HG03442 (cell line): Measurements from ENCODE around the gene SLC25A13.
A peak's percentile ranks its signal among the peaks of the same experiment; 100 is the strongest.
"Not testable (repeated sequence)": the region's sequence is repeated elsewhere in the genome, so short reads cannot be mapped to it uniquely, and the experiment has no call there.

Experiments
- ATAC-seq: cut with Tn5 transposase; IDR thresholded peaks from one replicate; pipeline ENCODE4 v1.9.1; 2021; ENCODE audit warnings: mild to moderate bottlenecking, moderate library complexity; ENCODE audit not compliant: unreplicated experiment

Gene SLC25A13

DNA sequence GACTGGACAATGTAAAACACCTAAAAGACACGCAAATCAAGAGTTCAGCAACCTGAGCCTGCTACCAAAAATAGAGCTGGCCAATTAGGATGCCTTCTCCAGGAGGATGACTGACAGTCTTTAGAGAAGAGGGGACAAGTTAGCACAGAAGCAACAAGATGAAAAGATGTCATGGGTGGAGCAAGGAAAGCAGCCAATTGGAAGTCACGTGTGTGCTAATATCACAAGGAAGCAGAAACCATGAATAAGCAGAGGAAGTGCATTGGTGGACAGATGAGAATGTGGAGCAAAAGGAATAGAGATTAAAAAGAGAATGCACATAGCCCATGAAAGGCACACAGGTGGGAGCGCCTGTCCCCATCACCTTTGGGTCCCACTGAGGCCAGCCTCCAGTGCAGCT lies 148.1 kb downstream of the SLC25A13 start:
- ATAC-seq = no peak

DNA sequence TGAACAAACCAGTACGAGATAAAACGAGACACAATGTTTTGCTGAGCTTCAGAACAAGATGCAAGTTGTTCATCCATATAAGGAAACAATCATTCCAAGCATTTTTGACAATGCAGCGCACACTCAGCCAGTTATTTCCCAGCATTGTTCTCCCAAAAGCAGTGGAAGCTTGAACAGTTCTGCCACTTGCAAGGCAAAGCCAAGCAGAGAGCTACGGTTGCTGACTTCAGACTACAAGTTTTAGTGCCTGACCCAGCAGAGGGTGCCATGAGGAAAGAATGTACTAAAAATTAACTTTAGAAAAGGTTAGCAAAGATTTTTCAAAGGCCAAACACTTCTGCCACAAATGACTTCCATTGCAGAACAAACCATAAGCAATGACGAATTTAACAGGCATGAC lies 152.5 kb downstream of the SLC25A13 start:
- no peak for ATAC-seq

DNA sequence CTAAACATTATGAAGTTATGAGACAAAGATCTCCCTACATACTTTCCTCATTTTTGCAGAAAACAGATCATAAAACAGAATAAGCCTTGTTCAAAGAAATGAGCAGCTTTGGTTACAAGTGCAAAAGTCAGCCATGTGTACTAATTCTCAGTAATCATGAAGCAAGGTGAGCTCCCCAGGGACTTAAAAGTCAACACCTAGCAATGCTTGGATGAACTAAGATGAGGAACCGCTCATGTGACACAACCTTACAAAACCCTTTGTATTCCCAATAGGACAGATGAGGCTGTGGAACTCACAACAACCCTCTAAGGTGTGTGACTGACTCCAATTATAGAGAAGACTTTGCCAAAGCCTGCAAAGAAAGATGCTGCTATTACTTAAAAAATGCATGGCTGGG lies 154.5 kb downstream of the SLC25A13 start:
- ATAC-seq = peak; percentile 68

DNA sequence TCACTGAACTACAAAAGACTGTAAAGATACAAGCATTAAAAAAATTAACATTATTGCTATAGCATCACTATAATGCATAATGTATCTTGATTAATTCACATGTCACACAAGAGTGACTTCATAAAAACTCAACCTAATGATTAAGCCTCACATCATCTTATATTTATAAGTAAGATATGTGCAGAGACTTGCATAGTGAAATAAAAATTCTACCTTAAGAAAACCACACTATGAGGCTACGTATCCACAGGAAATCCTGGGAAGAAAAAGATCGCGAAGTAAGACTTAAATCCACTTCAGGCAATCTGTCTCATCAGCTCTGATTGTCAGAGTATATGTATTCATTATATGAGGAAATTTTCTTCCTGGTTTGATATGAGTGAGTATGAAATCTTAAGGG lies 160.0 kb downstream of the SLC25A13 start:
- ATAC-seq = no peak

DNA sequence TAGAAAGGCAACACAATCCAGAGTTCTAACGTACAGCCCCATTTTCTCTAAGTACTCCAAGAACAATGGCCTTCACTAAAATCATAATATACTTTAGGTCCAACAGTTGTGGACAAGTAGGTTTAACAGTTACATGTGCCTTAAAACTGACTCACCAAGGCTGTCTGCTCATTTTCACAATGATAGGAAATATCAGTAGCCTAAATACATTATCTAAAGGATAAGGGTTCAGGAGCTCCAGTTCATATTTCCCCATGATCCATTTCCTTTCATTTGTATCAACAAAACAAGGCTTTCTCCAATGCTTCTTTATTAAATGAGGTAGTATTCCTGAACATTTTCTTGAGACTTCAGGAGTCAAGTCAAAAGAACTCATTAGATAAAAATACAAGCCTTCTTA lies 164.0 kb downstream of the SLC25A13 start:
- no peak for ATAC-seq

DNA sequence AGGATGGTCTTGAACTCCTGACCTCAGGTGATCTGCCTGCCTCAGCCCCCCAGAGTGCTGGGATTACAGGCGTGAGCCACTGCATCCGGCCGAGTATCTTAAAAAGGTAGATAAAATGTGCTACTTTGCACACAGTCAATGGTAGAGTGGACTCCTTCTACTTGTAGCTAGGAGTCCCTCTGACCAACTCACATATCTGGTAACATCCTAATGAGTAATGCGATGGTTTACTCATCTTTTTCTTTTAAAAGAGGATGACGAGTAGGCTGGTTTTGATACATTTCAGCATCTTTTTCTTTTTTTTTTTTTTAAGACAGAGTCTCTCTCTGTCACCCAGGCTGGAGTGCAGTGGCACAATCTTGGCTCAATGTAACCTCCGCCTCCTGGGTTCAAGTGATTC lies 167.4 kb downstream of the SLC25A13 start:
- ATAC-seq = not testable (repeated sequence)

DNA sequence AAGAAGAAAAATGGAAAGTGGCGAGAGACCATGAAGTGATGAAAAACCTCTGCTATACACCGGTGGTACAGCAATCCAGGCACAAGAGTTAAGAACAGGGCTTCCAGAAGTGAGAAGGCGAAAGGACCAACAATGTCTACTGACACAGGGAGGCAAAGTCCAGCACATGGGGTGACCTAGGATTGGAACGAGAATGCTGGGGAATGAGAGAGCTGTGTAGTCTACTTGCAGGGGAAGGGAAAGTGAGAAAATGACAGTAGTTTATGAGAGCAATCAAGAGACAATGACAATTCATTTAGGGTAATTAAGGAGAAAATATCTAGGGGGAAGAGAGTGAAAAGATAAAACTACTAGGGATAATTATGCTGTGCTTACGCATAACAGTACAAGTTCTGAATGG lies 169.2 kb downstream of the SLC25A13 start:
- ATAC-seq = no peak

DNA sequence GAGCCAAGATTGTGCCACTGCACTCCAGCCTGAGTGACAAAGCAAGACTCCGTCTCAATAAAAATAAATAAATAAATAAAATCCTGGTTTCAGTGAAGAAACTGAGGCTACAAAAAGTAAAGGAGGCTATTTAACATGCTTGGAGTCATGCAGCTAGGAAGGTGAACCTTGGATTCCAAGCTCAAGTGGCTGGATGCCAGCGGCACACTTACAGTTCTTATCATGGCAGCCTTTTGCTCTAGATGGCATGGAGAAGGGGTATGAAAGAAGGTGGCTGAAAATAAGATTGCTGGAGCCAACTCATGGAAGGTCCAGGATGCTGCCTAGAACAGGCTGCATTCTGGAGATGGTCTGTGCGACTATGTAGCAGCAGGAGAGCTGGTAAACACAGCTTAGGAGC lies 170.0 kb downstream of the SLC25A13 start:
- ATAC-seq = no peak

DNA sequence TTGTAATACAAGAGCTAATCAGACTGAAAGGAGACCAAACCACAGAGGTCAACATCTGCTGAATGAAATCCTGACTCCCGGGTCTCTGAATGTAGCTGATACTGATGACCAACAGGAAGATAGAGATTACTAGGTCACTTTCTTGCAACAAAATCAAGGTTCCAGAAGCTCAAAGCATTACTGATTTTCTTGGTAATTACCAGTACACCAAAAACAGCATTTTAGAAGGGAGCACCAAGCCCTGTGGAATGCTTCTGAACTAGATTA lies 177.7 kb downstream of the SLC25A13 start:
- ATAC-seq = peak; percentile 41

DNA sequence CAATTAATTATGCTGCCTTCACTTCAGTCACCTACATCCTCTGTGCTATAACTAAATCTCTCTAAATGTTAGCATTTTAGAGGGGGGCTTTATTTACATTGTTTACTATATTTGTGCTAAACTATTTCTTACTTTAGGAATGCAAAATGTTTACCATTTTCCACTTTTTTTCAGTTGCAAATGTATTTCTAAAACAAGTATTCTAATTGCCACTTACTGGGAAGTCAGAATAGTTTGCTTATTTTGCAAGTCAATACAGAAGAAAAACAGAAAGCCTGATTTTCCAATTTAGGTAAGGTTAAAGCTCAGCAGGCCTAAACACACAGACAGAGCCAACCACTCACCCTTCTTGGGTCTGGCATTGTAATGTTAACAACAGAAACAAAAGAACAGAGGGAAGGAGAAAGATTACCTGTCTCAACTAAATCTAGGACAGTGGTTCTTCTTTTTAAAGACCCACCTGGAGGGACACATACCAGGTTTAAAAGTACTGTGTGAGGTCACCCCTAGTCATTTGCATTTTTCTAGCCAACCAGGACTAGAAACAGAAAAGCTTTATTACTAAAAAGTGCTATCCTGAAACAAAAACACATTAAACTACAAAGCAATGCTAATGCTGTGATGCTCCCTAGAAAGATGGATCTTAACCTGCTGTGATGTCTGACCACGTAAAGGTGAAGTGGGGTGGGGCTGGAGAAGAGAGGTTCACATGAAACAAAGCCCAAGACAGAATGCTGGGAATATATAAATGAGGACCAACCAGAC lies 178.2 kb downstream of the SLC25A13 start:
- peak; percentile 8 for ATAC-seq

DNA sequence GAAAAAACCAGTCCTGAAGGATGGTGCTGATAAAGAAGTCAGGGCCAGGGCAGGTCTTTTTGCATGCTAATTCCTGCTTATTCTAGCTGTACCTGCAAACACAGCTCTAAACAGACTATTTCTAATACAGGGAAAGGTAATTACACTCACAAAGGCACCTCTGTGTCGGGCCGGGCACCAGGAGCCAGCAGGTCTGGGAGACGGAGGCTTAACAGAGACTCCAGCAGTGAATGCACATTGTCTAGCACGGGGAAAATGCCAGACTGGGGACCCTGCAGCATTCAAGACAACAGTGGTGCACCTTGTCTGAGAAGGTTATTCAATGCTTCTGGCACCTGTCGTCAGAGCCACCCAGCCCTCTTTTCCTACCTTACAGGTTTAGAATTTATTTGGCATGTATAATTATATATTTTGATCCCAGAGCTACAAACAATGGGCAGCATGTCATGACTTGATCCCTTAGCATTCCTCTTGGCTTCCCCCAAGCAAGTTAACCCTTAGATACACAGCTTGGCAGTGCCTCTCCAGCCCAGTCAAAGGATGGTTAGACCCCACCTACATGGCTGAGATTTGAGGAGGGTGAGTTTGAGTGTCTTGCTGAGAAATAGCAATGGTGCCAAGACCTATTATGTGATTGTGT lies 185.2 kb downstream of the SLC25A13 start:
- no peak for ATAC-seq

DNA sequence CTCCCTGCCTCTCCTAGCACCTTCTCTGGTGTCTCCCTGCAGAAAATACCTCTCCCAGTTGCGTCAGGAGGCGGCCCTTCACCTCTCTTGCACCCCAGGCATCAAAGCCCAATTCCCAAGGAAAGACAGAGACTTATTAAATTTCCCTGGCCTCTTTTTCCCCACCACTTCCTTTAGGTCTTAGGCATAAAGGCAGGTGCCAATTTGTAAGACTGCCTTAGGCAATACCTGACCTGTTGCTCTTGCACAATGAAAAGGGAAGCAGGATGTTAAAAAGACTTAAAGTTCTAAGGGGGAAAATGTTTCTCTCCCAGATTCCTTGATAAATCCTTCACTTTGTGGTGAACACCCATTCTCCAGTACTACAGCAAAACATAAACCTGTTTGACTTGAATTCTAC lies 186.7 kb downstream of the SLC25A13 start:
- no peak for ATAC-seq

DNA sequence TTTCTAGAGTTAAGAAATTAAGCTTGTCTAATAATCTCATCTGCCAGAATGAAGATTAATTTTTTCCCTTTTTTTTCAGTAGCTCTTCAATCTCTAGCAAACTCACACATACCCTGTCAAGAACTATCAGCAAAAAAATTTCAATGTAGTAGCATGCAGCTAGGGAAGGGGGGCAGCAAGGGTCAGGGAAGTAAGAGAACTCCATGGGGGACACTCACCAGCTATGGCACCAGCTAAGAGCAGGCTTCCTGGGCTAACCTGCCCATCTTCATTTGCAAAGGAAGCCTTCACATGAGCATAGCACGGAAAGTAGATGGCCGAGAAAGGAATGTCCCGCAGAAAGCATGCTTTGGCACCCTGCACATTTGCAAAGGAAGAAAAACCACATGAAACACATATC lies 190.4 kb downstream of the SLC25A13 start:
- no peak for ATAC-seq

DNA sequence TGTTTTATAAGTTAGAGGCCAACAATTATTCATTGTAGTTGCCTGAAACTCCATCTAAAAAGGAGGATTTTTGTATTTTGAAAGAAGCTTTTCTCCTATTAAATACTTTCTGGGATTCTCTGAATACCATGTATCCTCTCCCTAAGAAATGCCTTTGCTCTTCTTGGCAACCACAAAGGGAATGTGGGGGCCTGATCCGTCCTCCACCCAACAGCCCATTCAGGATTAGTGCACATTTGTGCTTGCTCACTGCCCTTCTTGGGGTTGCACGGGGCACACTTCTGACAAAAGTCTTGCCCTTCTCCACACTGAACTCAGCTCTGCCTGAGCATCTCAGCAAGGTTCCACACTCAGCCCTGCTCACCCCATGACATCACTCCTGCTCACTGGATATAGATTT lies 194.2 kb downstream of the SLC25A13 start:
- no peak for ATAC-seq

DNA sequence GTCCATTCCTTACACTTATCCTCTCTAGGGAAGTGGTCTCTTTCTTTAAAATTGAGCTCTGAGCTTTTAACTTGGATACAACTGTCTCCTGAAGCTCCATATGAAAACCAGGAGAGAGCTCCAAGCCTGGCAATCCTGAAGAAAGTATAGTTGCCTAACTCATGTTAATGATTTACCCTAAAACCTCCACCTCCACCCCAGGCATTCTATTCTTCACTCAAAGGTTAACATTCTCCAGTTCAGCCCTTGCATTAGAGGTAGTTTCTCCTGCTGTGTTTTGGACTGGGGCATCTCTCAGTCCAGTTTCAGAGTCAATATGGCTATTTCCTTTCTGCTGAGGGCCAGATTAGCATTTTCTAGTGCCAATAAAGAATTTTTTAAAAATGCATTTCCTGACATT lies 195.5 kb downstream of the SLC25A13 start:
- ATAC-seq = no peak

DNA sequence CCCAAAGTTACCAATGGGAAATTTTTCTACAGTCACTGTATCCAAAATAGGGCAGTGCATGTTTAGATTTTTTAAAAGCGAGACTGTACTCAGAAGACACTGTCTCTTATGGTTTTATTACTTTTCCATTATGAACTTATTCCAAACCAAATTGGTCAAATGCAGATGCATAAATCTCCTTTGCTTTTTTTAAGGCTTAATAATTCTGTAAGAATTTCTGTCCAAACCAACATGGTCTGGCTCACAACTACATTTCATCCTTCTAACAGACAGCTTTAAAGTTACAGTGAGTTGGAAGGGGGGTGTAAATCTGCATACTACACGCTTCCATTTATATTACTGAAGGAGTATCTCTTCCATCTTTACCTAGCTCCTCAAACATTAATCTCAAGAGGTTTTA lies 199.2 kb downstream of the SLC25A13 start:
- ATAC-seq = no peak

DNA sequence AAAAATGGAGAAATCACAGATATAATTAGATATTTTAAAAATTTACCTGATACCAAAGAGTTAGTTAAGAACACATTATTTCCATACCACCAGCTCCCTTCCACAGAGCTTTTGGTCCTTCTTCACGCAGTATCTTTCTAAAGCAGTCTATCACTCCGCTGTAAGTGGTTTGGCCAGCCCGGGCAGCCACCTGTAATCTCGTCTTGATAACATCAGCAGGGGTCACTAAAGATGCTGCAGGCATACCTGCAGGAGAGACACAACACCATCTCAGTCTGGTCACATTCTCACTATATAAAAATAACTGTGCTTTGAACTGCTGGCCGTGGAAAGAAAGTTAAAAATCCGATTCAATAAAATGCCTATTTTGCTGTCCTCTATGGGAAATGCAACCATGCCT lies 200.1 kb downstream of the SLC25A13 start:
- ATAC-seq = no peak

DNA sequence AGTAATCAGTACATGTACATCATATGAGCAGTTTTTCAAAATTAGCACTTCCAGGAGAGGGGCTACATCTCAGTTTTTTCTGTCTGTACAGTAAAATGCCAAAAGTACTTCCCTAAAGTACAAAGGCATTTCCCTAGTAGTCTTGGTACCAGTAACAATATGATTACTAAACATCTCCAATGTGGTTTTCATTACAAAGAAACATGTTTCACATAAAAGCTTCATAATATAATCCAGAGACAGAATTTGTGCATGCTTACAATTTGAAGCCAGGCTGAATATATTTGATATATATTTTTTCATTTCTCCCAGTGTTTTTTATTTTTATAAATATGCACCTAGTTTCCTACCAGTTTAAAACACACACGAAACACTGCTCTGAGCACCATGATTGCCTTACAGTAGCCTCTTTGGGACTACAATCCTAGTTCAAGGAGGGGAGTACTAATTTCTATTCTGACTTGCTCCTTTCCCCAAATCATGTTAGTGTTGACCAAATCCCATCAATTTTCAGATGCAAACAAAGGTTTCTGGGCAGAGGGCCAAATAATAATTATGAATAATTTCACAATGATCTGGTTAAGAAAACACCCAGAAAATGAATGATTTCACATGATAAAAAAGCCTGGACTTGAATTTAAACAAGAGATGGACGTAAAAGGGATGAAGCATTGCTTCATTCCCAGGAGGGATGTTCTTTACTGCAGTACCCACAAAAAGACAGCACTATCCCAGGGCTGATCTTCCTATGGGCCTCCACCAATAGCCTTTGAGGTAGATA lies 201.3 kb downstream of the SLC25A13 start:
- ATAC-seq = no peak

DNA sequence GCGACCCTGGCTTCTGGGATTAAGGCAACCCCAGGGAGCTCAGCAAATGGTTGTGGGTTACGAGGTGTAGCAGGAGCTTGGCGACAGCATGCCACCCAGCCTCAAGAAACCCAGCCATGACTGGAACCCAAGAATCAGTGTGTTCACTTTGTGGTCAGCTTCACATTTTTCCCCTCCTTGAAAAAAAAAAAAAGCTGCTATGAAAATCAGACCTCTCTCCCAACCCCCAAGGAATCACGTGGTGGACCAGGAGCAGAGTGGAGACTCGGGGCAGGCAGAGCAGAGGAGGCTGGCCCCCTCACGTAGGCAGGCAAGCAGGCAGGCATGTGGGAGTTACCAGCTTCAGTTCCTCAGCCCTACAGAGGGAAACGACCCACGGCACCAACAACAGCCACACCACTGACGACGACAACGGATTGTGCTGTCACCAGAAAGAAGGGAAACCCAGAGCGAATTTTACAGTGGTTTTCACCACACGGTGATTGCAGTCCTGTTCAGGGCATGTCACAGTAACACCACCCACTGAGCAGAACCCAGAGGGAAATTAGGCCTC lies 203.4 kb downstream of the SLC25A13 start:
- ATAC-seq = no peak

DNA sequence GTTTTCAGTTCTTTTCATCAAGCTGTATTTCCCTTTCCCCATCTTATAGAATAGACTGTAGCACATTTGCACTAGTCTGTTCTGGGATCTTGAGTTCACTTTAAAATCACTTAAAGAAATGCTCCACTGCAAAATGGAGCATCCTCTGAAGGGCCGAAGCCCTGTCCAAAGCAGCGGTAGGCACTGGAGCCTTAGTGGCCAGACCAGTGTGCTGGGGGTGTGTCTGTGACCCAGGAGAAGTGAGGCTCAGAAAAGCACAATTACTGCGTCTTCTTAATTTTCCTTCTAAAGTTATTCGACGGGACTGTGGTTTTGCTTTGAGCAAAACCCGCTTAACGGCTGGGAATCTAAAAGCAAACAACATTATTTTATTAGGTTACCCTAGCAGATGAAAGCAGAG lies 205.7 kb downstream of the SLC25A13 start:
- ATAC-seq = no peak

DNA sequence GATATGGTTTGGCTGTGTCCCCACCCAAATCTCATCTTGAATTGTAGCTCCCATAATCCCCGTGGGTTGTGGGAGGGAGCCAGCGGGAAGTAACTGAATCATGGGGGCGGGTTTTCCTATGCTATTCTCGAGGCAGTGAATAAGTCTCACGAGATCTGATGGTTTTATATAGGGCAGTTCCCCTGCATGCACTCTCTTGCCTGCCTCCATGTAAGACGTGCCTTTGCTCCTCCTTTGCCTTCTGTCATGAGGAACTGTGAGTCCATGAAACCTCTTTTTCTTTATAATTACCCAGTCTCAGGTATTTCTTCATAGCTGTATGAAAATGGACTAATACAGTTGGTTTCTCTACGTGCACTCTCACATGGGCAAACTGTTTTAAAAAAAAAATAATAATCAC lies 207.7 kb downstream of the SLC25A13 start:
- no peak for ATAC-seq

DNA sequence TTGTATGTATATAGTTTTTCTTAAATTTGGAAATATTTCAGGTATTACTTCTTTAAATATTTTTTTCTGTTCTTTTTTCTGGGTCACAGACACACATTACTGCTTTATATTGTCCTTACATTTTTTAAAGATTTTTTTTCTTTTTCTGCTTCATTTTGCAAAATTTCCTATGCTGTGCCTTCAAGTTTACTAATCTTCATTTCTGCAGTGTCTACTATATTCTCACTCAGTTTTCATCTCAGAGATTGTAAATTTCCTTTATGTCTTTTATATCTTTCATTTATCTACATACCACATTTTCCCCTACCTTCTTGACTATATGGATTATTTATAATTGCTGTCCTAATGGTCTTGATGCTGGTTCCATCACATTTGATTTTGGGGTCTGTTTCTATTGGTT lies 210.5 kb downstream of the SLC25A13 start:
- ATAC-seq = no peak
